Measurements from ENCODE around the gene EPB41L3.
"Not testable (repeated sequence)": the region's sequence is repeated elsewhere in the genome, so short reads cannot be mapped to it uniquely, and the experiment has no call there.

The EPB41L3 gene

DNA sequence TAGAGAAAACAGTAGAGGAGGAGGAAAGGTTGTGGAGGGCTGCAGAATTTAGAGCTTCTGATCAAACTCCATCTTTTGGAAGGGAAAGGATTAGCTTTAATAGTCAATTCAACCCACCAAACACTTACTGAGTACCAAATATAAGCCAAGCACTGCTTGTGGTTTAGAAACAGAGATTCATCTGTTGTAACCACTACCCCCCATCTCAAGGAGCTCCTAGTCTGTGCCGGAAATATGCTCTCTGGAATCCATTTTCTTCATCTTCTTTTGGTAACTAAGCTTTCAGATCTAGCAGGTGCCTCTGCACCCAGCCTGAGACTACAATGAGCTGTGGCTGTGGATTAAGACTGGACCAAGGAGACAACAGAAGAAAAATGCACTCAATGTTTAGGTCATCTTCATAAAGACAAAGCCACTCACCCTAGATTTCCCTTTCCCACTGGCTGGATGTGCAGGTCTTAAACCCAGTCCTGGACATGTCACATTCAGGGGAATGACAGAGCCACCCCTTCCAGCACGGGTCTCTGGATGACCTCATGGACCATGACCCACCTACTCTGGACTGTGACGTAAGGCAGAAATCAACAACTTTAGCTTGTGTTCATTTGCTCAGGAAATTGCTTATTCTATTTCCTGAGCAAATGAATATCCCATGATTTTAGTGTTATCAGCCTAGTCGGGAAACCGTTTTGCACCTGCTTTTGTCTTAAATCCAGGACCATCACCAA lies 52.9 kb downstream of the EPB41L3 start:
- DNase-seq, result no peak

GRCh38 chr18:5488844-5489243 lies 55.0 kb downstream of the EPB41L3 start:
- DNase-seq, result no peak

DNA sequence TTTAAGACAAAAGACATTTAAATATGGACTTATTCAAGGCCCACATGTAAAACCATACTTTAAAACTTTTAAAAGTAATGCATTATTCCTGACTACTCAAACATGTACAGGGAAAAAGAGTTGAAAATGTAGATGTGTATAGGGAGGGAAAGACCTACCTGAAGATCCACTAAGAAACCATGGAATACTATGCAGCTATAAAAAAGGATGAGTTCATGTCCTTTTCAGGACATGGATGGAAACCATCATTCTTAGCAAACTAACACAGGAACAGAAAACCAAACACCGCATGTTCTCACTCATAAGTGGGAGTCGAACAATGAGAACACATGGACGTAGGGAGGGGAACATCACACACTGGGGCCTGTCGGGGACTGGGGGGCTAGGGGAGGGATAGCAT lies 55.8 kb downstream of the EPB41L3 start:
- DNase-seq, result not testable (repeated sequence)

- no peak for DNase-seq
Measured at GRCh38 chr18:5484526-5484925, 59.3 kb downstream of the EPB41L3 start.

DNA sequence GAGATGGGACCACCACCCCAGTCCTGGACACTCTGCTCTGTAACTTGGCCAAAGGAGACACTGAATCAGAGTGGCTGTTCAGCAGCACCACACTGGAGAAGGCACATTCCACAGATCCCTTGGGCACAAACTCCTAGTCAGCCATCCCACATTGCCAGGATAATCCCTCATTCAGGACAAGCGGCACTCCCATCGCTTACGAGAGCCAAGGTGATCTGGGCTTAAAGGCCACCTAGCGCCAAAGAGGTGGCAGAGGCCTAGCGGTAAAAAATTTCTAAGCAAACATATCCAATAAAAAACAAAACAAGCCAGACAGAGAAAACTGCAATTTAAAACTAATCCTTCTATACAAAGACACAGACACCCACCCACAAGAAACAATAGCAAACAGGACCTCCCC lies 62.2 kb downstream of the EPB41L3 start:
- DNase-seq, result no peak

- DNase-seq, result no peak
Measured at GRCh38 chr18:5478261-5478660, 65.5 kb downstream of the EPB41L3 start.

DNA sequence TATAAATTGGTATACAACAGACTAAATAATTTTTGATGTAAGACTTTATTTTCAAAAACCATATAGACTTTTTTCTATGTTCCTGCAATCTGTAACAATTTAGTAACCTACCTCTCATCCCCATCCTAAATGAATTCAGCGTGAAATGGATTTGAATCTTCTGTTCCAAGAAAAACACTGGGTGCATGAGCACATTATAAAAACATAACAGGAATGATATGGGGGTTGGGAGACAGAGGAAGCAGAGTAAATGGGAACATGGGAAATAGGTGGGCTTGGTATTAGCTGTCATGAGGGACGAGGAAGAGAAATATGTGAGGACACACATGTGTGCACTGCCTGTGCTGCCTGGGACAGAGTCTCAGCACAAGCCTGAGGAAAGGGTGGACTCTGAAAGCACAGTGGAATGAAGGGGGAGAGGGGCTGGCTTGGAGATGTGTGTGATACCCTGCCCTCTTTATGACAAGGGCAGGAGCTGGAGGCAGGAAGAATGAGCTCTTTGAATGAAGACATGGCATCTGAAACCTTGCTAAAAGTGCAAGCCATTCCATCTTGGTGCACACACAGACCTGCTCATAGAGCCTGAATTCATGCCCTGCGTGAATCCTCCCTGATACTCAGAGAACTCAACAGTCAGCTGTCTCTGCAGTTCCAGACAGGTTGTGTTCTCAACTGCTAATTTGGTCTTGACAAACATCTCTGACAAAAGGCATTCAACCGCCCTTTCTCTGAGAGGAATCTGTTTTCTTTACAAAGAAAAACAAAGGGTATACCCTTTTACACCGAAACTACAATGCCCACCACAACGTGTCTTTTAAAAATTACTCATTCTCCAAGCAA lies 66.6 kb downstream of the EPB41L3 start:
- no peak for DNase-seq

DNA sequence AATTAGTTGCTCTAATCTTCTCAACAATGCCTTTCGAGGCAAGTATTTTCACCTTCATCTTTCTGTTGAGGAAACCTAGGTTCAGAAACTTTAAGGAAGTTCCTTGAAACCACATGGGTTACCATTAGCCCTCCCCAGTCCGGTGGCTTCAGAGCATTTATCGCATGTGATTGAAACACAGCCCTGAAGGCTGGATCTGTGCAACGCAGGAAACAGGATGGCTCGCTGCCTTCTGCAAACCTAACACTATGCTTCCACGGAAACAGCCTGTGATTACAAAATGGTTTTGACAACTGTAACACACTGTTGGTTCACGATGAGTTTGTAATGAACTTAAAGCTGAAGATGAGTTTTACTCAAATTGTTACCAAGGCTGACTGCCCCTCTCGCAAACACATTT lies 68.5 kb downstream of the EPB41L3 start:
- no peak for DNase-seq

DNA sequence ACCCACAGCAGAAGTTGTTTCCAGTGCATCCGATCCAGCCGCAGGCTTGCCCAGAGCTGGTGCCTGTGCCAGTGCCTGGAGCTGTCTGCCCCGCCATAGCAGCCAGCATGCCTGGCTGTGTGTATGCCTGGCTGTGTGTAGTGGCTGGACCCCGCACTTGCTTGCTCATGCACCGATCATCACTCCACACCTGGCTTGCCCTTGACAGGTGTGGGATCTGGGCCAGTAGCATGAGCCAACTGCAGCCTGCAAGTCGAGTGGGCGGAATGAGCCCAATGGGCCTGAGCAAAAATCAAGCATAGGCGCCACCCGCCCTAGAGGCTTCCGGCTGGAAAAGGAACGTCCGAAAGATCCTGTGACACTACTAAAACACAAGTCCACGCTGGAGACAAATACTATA lies 74.5 kb downstream of the EPB41L3 start:
- DNase-seq, result no peak

DNA sequence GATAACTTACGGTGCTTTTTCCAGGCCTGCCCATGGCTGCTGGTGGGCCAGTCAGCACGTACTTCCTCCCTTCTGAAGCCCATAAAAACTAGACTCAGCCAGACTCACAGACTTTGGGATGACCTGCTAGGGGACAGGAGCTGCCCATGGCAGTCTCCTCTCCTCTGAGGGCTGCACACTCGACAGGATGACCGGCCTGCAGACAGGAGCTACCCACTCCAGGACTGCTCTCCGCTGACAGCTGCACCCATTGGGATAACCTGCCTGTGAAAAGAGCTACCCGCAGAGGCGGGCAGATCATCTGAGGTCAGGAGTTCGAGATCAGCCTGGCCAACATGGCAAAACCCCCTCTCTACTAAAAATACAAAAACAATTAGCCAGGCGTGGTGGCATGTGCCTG lies 75.4 kb downstream of the EPB41L3 start:
- no peak for DNase-seq

- no peak for DNase-seq
Measured at GRCh38 chr18:5467671-5468070, 76.1 kb downstream of the EPB41L3 start.

DNA sequence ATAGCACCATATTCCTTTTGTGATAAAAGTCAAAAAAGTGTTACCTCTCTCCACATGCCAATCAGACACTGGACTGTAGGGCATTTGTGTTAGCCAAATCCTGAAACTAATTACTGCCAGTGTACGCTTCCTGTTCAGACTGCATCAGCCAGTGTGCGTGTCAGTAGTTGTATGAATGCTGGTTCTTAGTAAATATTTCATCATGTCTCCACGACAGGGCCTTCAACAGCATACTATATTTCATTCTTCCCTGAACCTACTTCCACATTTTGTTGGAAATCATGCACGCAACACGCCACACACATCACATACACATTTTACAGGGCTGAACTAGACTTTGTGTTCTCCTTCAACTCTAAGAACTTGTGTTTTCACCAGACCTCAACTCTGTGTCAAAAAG lies 77.5 kb downstream of the EPB41L3 start:
- DNase-seq, result no peak

GRCh38 chr18:5464251-5464650 lies 79.5 kb downstream of the EPB41L3 start:
- DNase-seq, result no peak

- no peak for DNase-seq
Measured at GRCh38 chr18:5463831-5464230, 80.0 kb downstream of the EPB41L3 start.

DNA sequence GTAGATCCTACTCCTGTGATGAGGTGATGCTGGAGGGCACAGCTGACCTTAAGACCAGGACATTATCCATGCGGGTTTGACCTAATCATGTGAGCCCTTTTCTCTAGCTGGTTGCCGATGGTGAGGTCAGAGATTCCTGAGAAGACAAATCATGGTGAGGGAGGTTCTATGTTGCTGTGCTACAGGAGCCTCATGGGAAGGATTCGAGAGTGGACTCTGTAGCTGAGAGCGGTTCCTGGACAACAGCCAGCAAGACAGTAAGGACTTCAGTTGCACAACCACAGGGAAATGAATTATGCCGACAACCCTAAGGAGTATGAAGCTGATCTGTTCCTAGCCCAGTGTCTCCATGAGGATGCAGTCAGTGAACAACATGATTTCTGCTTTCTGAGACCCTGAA lies 80.4 kb downstream of the EPB41L3 start:
- DNase-seq, result no peak

GRCh38 chr18:5462227-5462626 lies 81.6 kb downstream of the EPB41L3 start:
- DNase-seq, result no peak

DNA sequence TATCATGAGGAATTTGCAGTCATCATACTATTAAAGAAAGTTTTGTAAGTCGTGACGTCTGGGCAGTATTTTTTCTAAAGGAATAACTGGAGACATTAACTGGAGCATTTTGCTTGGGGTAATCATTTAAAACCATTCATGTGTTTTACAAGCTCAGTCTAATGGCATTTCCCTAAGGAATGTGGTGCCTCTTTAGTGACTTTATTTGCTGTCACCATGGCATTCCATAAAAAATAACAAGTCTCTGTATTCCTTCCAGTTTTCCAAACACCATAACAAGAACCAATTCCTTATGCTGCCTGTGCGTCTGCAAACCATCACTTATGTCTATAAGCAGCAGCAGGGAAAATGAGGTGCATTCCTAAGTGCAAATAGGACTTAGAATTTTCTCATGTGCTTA lies 82.8 kb downstream of the EPB41L3 start:
- DNase-seq, result no peak

- no peak for DNase-seq
Measured at GRCh38 chr18:5457462-5457957, 86.3 kb downstream of the EPB41L3 start.

DNA sequence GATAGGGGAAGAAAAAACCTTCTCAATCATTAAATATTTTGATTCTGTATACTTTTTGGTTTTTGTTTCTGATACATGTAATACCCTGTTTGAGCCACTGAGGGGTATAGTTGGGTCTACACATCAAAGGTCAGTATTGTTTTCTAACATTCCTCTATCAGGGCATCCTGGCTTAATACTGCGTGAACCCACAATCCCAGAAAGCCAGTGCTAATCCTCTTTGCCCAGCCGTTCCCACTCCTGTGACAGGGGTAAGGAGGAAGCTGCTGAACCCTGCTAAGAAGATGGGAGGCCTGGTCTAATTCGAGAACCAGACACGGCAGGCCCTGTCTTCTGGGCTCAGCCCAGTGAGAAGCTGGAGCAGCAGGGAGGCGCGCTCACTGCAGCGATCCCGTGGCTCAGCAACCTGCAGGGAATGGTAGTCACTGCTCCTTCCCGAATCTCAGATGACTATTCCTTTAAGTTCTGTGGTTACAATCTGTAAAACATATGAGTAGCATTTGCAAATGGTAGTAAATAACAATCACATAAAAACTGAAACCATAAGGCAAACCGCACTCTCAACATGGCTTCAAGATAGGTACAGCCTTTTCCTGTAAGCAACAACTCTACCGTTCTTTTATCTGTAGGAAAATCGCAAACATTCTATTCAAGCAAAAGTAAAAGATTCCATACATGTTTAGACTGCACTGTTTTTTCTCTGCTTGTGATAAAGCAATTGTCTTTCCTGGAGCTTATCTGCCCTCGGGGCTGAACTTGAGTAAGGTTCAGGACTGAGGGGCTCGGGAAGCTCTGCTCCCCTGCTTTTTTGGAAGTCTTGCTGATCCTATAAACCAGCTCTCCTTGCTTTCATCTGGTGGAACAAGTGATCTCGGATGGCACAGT lies 87.0 kb downstream of the EPB41L3 start:
- DNase-seq, result no peak

DNA sequence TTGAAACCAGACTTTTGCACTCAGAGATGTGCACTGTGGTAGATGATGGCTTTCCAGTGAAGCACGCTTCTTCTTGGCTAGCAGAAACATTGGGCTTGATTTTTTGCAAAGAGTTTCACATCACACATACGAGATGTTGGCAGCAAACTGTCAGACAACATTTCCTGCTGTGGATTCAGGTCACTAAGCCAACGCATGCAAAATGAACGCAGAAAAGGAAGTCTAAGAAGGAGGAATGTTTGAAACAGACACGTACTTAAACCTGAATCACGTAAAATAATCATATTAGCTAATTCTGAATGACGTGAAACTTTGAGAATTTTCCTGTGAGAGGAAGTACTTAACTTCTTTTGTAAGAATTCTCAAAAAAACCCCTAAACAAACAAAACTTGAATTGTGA lies 88.1 kb downstream of the EPB41L3 start:
- DNase-seq, result no peak

DNA sequence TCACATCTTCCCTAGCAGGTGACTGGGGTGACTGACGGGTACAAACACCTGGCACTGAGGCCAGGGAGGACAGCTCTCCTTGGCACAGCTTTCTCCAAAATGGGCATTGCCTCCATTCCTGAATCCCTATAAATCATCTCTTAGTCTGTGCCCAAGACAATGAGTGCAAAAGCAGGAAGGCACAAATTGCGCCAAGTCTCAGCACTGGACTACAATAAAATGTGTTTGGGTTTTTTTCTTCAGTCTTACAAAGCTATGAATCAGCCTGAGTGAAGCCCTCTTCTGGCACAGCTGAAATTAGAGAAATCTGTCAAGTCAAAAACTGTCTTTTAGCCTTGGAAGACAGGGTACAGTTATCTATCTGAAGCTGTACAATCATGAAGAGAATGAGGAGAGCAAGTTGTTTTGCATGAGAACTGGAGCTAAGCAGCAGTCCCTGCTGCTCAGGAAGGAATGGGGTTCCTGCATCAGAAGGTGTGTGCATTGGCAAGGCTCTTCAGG lies 90.8 kb downstream of the EPB41L3 start:
- no peak for DNase-seq

GRCh38 chr18:5451871-5452270 lies 91.9 kb downstream of the EPB41L3 start:
- DNase-seq, result no peak

- DNase-seq, result no peak
Measured at GRCh38 chr18:5451150-5451549, 92.6 kb downstream of the EPB41L3 start.
